HL-60/S4 (cell line): ENCODE results near the gene SEC24B.
"Not testable (repeated sequence)": the region's sequence is repeated elsewhere in the genome, so short reads cannot be mapped to it uniquely, and the experiment has no call there.

Experiments used
- in situ Hi-C: fragments of 300-500 bp; cut with MboI; formaldehyde crosslinking; loops from 2 replicates; pipeline ENCODE4 v1.14.3; 2022; ENCODE audit warnings: low sequenced_read_pairs

The SEC24B gene

DNA sequence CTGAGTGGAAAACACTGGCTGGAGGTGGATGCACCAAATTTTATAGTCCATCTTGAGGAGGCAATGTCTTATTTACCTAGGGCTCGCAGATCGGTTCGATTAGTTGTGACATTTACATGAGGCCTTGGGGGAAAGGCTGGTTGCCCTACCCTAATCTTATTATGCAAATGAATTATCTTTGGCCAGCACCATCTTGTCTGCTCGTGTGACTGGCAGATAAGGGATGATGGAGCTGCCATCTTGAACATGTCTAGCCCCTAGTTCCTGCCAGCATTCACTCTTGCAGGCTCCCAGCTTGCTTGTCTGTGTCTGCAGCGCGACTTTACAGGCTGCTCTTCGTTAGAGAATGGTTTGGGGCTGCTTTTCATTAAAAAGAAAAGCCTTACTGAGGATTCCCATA is 61.9 kb downstream of the SEC24B start:
- in situ Hi-C loops, result no loop called here

DNA sequence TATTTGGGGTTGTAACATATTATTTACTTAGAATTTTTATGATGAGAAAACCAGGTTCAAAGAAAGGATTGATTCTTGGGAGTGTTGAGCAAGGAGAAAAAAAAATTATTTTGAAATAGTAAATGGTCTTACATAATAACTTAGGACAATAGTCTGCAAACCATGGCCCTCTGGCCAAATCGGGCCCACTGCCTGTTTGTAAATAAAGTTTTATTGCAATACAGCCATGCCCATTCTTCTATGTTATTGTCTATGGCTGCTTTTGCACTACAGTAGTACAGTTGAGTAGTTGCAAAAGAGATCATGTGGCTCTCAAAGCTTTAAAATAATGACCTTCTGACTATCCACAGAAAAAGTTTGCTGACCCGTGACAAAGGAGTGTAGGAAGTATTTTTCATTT is 63.3 kb downstream of the SEC24B start:
- in situ Hi-C loops, result no loop called here

DNA sequence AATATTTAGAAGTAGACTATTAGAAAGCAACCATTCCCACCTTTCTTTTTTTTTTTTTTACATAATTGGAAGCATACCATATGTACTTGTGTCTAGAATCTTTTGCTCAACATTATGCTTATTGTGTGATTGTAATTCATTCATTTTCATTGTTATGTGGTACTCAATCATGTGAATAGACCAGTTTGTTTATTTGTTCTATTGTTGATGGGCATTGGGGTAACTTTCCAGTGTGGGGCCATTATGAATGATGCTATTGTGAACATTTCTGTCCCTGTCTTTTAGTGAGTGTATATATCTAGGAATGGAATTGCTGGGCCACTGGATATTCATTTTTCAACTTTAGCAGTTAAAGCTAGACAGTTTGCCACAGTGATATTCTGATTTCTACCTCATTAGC is 63.9 kb downstream of the SEC24B start:
- in situ Hi-C loops, result no loop called here

DNA sequence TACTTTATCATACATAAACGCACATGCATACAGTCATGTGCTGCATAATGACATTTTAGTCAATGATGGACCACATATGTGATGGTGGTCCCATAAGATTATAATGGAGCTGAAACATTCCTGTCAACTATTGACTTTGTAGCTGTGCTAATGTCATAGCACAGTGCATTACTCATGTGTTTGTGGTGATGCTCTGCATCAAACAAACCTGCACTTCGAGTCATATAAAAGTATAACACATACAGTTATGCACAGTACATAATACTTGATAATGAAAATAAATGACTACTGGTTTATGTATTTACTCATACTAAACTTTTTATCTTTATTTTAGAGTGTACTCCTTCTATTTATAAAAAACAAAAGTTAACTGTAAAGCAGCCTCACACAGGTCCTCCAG is 65.9 kb downstream of the SEC24B start:
- in situ Hi-C loops, result no loop called here

DNA sequence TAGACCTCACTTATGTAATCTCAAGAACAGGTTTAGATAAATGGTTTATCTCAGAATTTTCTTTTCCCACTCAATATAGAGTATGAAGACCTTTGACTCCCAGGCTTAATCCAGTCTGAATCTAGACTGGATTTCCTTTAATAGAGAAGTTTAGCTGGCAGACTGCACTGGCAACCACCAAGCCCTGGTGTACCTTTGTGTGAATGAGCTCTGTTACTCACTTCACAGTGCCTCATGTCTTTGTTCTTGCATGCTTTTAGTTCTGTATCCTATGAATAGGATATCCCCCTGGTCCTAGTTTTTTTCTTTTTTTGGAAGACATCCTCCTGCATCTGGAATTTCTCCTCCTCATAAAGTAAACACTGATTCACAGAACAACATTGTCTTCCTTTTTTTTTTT is 73.3 kb downstream of the SEC24B start:
- in situ Hi-C loops, result no loop called here

DNA sequence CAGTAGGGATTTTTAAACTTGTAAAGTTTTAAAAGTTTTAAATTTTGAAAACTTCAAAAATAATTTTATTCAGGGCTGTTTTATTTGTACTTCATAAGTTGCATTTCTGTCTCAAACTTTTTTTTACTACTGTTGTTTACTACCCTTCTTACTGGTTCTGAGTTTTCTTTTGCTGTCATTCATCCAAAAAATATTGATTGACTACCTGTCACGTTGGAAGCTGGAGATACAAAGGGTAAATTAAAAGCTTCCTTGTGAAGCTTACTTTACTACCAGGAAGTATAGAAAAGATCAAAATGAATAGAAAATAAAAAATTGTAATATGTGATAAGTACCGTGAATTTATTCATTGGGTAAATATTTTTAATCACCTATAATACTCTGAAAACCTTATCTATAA is 77.1 kb downstream of the SEC24B start:
- in situ Hi-C loops, result no loop called here

DNA sequence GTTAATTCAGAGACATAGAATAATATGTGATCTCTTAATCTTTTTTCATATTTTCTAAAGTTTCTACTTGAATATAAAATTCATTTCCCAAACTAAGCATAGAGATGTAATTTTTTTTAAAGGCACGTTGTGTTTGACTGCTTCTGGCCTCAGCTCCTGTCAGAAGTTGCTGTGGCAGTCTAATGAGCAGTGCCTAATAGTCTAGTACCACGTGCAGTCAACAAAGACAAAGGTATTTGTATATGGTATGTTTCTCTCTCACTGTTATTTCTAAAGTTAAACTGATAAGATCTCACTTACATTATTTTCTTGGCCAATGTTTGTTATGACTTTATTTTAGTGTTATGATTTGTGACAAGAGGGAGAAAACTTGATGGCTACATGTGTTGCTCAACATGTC is 77.8 kb downstream of the SEC24B start:
- in situ Hi-C loops, result no loop called here

DNA sequence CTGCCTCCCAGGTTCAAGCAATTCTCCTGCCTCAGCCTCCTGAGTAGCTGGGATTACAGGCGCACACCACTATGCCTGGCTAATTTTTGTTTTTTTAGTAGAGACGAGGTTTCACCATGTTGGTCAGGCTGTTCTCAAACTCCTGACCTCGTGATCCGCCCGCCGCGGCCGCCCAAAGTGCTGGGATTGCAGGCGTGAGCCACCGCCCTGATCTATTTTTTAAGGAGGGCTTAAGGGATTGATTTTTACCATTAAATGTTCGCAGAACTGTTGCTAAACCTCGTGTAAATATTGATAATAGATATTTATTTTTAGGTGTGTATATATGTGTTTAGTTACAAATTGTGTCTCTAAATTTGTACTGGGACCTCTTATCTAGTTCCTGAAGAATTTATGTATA is 79.8 kb downstream of the SEC24B start:
- in situ Hi-C loops, result not testable (repeated sequence)

DNA sequence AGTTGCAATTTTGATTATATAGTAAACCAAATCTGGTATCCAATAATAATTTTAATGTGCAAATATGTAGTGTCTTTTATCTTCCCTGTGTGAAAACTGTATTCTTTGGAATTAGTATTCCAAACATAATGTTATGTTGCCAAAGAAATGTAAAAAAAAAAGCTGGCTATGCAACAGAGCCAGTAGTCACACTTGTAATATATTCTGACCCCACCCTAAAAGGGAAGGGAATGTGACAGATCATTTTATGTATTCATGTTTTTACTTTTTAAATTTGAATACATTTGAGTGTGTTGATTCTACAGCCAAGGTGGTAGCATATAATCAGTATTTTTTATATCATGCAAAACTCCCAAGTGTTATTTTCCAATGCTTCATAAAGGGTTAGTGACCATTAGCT is 98.6 kb downstream of the SEC24B start:
- in situ Hi-C loops, result no loop called here

DNA sequence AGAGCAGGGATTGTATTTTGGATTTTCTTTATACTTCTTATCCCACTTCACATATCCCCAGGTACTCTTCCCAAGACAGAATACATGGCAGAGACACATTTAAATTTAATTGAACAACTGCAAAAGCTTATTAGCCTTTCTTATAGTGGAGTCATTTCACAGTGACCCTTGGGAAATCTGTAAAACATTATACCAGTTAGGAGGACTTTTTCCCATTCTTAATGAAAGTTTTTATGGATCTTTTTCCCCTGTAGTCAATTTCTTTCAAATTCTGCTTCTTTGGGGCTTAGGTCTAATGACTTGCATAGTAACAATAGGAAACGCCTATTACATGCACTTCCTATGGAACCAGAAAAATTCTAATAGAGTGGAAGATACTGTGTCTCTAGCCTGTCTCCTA is 111.8 kb downstream of the SEC24B start:
- in situ Hi-C loops, result no loop called here

DNA sequence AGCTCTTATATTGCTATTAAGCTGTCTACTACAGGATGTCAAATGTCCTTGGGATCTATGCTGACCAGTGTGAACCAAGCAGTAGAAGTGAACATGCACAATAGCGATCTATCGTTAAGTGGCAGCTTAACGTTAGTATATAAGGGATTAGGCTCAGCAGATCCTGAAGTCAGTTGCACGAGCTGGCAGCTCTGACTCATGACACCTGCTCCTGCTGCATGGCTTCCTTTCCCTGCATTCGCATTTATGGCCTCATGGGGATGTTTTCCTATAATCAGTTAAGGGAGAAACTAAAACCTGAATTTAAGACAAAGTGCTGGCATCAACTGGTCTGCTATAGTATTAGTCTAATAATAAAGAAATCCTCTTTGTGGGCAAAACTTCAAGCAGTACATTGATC is 113.8 kb downstream of the SEC24B start:
- in situ Hi-C loops, result no loop called here

DNA sequence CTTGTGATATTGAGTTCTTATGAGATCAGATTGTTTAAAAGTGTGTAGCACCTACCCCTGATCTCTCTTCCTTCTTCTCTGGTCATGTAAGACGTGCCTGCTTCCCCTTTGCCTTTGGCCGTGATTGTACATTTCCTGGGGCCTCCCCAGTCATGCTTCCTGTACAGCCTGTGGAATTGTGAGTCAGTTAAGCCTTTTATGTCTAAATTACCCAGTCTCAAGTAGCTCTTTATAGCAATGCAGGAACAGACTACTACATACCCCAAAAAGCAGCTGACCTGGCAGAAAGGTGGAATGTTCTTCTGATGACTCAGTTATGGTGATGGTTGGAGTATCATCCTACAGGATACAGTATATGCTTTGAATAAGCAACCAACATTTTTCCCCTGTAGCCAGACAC is 115.0 kb downstream of the SEC24B start:
- in situ Hi-C loops, result no loop called here

DNA sequence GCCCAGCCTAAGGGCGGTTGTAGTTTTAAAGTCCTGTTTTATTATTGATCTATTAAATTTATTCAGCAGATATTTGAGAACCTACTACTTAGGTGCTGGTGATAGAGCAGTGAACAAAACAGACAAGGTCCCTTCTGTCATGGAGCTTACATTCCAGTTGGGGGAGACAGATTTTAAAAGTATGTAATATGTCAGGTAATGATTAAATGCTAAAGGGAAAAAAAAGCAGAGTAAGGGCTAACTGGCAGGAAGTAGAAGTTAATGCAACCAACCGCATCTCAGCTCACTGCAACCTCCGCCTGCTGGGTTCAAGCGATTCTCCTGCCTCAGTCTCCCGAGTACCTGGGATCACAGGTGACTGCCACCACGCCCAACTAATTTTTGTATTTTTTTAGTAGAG is 118.6 kb downstream of the SEC24B start:
- in situ Hi-C loops, result no loop called here

DNA sequence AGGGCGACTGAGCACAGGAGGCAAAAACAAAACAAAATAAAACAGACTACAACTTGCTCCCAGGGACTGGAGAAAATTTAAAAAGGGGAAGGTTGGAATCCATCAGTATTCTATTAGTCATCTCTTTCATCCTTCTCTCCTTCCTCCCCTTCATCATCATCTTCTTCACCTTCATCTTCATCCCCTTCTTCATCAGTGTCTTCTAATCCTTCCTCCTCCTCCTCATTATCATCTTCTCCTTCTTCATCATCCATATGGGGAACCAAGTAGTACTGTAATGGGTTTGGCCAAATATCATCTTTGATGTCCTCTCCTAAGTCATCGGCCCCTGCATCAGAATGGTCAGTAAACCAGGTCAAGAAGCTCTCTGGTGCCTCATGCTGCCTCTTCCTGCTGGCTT is 119.5 kb downstream of the SEC24B start:
- in situ Hi-C loops, result no loop called here

DNA sequence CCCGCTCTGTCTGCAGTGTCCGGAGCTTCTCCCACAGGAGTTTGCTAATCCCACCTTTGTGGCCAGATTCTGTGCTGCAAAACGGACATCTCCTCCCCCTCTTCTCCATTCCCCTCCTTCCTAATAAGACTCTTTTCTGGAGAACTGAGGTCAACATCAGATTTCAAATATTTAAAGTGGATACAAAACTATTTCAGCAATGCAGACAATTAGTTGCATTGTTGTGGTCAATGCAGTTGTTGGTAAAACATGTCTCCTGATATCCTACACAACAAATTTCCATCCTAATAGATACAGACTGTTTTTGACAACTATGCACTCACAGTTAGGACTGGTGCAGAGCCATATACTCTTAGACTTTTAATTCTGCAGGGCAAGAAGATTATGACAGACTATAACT is 121.4 kb downstream of the SEC24B start:
- in situ Hi-C loops, result no loop called here

DNA sequence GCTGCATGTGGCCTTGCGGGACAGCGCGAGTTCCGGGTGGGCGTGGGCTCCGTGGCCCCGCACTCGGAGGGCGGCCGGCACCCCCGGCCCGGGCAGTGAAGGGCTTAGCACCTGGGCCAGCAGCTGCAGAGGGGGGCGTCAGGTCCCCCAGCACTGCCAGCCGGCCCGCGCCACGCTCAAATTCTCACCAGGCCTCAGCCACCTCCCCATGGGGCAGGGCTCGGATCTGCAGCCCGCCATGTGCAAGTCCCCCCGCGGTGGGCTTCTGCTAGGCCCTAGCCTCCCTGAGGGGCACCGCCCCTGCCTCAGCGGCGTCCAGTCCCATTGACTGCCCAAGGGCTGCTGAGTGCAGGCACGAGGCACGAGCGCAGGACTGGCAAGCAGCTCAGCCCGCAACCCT is 123.8 kb downstream of the SEC24B start:
- in situ Hi-C loops, result no loop called here

DNA sequence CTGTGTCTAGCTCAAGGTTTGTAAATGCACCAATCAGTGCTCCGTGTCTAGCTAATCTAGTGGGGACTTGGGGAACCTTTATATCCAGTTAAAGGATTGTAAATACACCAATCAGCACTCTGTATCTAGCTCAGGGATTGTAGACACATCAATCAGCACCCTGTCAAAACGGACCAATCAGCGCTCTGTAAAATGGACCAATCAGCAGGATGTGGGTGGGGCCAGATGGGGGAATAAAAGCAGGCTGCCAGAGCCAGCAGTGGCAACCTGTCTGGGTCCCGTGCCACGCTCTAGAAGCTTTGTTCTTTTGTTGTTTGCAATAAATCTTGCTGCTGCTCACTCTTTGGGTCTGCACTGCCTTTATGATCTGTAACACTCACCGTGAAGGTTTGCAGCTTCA is 124.5 kb downstream of the SEC24B start:
- in situ Hi-C loops, result not testable (repeated sequence)

DNA sequence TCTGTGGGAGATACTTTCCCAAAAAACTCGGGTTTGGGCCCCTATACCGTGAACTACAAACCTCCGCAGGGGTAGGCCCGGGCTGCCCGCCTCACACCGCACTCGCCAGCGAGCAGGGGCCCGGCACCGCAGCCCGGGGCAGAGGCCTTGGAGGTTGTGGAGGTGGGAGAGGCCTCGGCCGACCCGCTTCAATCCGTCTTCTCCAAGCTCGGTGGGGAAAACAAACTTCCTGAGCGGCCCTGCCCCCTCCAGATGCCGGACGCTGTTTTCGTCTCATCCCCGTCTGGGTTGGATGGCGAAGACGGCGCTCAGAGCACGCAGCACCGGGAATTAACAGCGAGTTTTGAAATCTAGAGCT is 126.0 kb downstream of the SEC24B start:
- in situ Hi-C loops, result no loop called here

DNA sequence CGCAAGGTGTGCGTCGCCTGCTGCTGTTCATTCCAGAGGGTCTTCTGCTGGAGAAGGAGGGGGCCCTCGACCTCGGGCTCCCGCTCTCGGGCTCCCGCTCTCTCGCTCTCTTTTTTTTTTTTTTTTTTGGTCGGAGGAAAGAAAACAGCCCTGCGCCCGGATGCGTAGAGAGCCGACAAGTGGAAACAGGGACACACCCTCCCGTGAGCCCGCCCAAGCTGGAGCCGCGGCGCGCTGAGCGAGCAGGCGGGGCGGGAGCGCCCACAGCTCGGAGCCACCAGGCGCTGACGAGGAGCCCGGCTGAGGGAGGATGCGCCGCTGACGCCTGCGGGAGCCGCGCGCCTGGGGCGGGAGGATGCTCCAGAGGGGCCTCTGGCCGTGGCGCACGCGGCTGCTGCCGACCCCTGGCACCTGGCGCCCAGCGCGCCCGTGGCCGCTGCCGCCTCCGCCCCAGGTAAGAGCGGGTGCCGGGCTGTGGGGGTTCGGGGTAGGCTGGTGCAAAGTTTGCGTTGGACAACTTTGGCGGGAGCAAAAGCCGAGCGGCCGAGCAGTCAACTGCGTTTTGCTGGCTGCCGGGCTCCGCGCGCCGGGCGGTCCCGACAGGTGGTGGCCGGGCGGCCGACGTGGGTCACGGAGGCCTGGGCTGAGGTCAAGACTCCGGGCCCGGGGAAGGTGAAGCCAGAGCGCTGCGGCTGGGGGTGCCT is 126.5 kb downstream of the SEC24B start, which contains the start of gene MCUB:
Gene MCUB (plus strand): TSS at position 264 of the 704 bp plus-strand sequence. CDS start 92 bp downstream, at position 356.
- in situ Hi-C loops, result no loop called here

DNA sequence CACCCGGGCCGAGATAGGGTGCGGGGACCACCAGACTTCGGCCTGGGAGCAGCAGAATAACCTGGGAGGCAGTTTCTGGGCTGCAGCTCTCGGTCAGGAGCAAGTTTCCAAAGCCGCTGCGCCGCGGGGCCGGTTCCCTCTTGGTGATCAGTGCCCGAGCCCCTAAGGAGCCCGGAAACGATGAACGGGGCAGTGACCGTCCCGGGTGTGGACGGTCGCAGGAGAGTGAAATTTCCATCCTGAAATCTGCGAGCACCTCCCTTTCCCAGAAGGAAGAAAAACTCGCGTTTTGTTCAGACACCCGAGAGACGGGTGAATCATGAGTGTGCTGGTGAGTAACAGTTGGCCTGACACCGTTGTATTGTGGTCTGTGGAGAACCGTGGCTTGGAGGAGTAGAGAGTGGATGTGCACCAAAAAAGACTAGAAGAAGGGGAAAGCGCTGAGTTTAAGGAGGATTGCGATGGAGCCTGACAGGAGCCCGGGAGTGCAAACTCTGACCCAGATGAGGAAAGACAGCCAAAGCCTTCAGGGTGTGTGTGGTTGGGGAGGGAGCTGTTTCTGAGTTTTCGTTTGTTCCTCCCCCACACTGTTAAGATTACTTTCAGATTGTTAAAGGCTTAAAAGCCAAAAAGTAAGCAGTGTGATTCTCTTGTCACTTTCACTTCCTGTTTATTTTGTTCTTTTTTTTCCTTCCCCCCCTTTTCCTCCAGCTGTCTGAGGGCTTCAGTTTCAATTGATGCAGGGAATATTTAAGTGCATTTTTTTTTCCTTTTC is 127.3 kb downstream of the SEC24B start:
- in situ Hi-C loops, result no loop called here

DNA sequence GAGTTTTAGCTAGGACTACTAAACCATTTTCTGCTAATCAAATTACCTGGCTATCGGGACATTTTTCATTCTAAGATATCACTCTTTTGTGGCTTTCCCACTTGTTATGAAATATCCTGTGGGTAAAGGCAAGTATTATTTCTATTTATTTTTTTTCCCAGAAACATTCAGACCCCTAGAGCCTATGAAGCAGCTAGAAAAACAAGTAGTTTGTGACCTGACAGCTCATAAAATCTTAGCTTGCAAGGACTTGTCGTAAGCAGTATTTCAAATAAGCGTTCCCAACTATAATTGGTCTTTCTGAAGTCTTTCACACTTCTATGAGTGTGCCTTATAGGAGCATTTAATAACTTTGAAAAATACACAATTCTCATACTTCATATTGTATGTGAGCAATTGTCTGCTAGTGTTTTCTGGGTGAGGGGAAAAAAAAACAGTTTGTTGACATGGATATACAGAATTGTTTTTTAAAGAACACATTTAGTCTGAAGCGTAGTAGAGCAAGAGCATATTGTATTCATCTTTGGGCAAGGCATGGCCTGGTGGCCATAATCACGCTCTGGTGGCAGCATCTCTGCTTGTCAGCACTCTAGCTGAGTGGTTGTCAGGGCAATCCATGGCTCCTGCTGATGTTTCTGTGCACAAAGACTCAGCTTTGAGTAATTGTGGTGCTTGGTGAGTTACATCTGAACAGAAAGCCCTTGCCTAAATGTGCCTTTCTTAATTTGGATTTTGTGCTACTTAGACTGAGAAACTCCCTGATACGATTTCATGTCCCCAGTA is 129.0 kb downstream of the SEC24B start:
- in situ Hi-C loops, result no loop called here

DNA sequence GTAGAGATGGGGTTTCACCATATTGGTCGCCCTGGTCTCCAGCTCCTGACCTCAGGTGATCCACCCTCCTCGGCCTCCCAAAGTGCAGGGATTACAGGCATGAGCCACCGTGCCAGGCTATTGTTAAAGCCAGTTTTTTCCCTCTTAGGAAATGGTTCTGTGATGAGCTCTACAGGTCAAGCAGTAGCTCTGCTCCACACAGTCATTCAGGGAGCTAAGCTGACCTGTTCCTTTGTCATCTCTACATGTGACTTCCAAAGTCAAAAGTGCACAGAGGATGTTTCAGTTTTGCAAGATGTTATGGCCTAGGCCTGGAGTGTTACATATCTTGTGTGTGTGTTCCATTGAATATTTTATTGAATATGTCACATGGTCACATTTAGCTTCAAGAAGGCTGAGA is 137.9 kb downstream of the SEC24B start:
- in situ Hi-C loops, result no loop called here
